Progenitor cell of endocrine pancreas (in vitro differentiated cells): Measurements from ENCODE around the gene PPP1R16B. TPM values are rescaled to one million over a fixed set of nuclear protein-coding genes. Genes with fewer than 3 reads are reported as not detected.

ENCODE experiments used
- DNase-seq: peaks from one replicate; pipeline ENCODE4 v3.0.0; 2021; ENCODE audit warnings: low spot score; ENCODE audit not compliant: unreplicated experiment
- H3K27ac Mint-ChIP-seq: 2 replicates; pipeline ENCODE4 v1.8.0; 2021; ENCODE audit warnings: mild to moderate bottlenecking, moderate library complexity, mixed read lengths
- H3K27me3 Mint-ChIP-seq: 2 replicates; pipeline ENCODE4 v1.8.0; 2021; ENCODE audit warnings: mixed read lengths
- H3K36me3 Mint-ChIP-seq: 2 replicates; pipeline ENCODE4 v1.8.0; 2022; ENCODE audit warnings: mixed read lengths; ENCODE audit not compliant: insufficient read depth
- H3K4me1 Mint-ChIP-seq: 2 replicates; pipeline ENCODE4 v1.8.0; 2021; ENCODE audit warnings: low read depth, mixed read lengths
- H3K4me3 Mint-ChIP-seq: 2 replicates; pipeline ENCODE4 v1.8.0; 2021; ENCODE audit warnings: low read depth, mild to moderate bottlenecking, moderate library complexity, mixed read lengths
- H3K9me3 Mint-ChIP-seq: 2 replicates; pipeline ENCODE4 v1.8.0; 2021; ENCODE audit warnings: low read depth, mixed read lengths
- CTCF ChIP-seq: fragments of 200-600 bp; sonication (generic); IDR thresholded peaks from one replicate; pipeline ENCODE4 v1.5.0; 2021; ENCODE audit warnings: antibody characterized with exemption, mild to moderate bottlenecking; ENCODE audit not compliant: unreplicated experiment
- total RNA-seq: library from RNA; stranded (reverse); gene quantifications from 2 replicates; pipeline ENCODE4 v1.2.1, GENCODE V29; 2021

PPP1R16B gene
- total RNA-seq, 1 donor from 2014 or later, result not detected

- no peak for DNase-seq
- no peak overlapping the region for H3K4me3 Mint-ChIP-seq
- no peak for TF ChIP-seq CTCF
- H3K27me3 Mint-ChIP-seq, result no peaks in the 10 kb centered on the region
- peaks cover 4% of the 10 kb centered on the region for H3K36me3 Mint-ChIP-seq
- H3K9me3 Mint-ChIP-seq, result no peaks in the 10 kb centered on the region
- H3K27ac Mint-ChIP-seq, result no peak overlapping the region
- H3K4me1 Mint-ChIP-seq, result peaks cover 8% of the 10 kb centered on the region
Observed at GRCh38 chr20:38946836-38947235, 141.3 kb downstream of the PPP1R16B start.

- Mint-ChIP-seq H3K4me3 (no peak overlapping the region), H3K9me3 (no peaks in the 10 kb centered on the region), H3K4me1 (peaks cover 8% of the 10 kb centered on the region), H3K36me3 (peaks cover 8% of the 10 kb centered on the region), H3K27ac (no peak overlapping the region), H3K27me3 (no peaks in the 10 kb centered on the region)
- no peak for DNase-seq
- no peak for TF ChIP-seq CTCF
Observed at GRCh38 chr20:38947931-38948362, 142.4 kb downstream of the PPP1R16B start.

- Mint-ChIP-seq H3K27ac (peak overlapping the region; percentile 38), H3K27me3 (no peaks in the 10 kb centered on the region), H3K36me3 (peaks cover 9% of the 10 kb centered on the region), H3K4me3 (no peak overlapping the region), H3K4me1 (peaks cover 8% of the 10 kb centered on the region), H3K9me3 (no peaks in the 10 kb centered on the region)
- no peak for TF ChIP-seq CTCF
- DNase-seq, result no peak
Observed at GRCh38 chr20:38950254-38950653, 144.8 kb downstream of the PPP1R16B start.

GRCh38 chr20:38951611-38952010, 146.1 kb downstream of the PPP1R16B start:
- no peak for DNase-seq
- Mint-ChIP-seq H3K4me1 (peaks cover 8% of the 10 kb centered on the region), H3K27me3 (no peaks in the 10 kb centered on the region), H3K4me3 (no peak overlapping the region), H3K9me3 (no peaks in the 10 kb centered on the region), H3K27ac (no peak overlapping the region), H3K36me3 (peaks cover 7% of the 10 kb centered on the region)
- no peak for TF ChIP-seq CTCF

GRCh38 chr20:38952153-38952552, 146.7 kb downstream of the PPP1R16B start:
- Mint-ChIP-seq H3K36me3 (peaks cover 7% of the 10 kb centered on the region), H3K9me3 (no peaks in the 10 kb centered on the region), H3K4me3 (no peak overlapping the region), H3K27ac (no peak overlapping the region), H3K27me3 (no peaks in the 10 kb centered on the region), H3K4me1 (peaks cover 8% of the 10 kb centered on the region)
- no peak for DNase-seq
- no peak for TF ChIP-seq CTCF
